ENCODE measurements around the gene DPY19L1. TPM values are rescaled to one million over a fixed set of nuclear protein-coding genes. Genes with fewer than 3 reads are reported as not detected.
"Not testable (repeated sequence)": the region's sequence is repeated elsewhere in the genome, so short reads cannot be mapped to it uniquely, and the experiment has no call there.

Gene DPY19L1
- total RNA-seq, 1 experiment from 2014 or later = 14.3 TPM

GRCh38 chr7:35047263-35047911 is 10.1 kb upstream of the DPY19L1 start:
- H2AK5ac ChIP-seq (ENCODE audit: insufficient read length, low read length); H4K20me1 ChIP-seq (ENCODE audit: control insufficient read depth, insufficient read depth, insufficient read length); H3K36me3 Mint-ChIP-seq (ENCODE audit: insufficient read depth in 1 of 3, low read depth in 3 of 3); H4K5ac ChIP-seq (ENCODE audit: insufficient read length, low read depth, low read length); H3K9me3 Mint-ChIP-seq; H2BK120ac ChIP-seq (ENCODE audit: low read depth, low read length, poor library complexity, severe bottlenecking); H3K23me2 ChIP-seq (ENCODE audit: insufficient read length, low read depth, low read length, poor library complexity, severe bottlenecking); H2BK15ac ChIP-seq (ENCODE audit: low read depth, low read length); DNase-seq; H3K4me2 ChIP-seq (ENCODE audit: insufficient read depth, insufficient read length, low read length); H3K79me2 ChIP-seq (ENCODE audit: insufficient read depth, low read length); H3K27ac Mint-ChIP-seq; H4K91ac ChIP-seq (ENCODE audit: insufficient read length, low read depth, low read length); H3K4me3 Mint-ChIP-seq; H2BK5ac ChIP-seq (ENCODE audit: insufficient read length, low read length); H3K4me1 ChIP-seq (ENCODE audit: insufficient read depth, low read length); H3T11ph ChIP-seq (ENCODE audit: low read length); H2BK12ac ChIP-seq (ENCODE audit: insufficient read length, low read depth, low read length); H3K4me1 Mint-ChIP-seq; H3K4ac ChIP-seq (ENCODE audit: low read depth, low read length); H3K27me3 ChIP-seq (ENCODE audit: insufficient read depth, low read length); H3K56ac ChIP-seq (ENCODE audit: insufficient read length, low read depth, low read length); H3K18ac ChIP-seq (ENCODE audit: insufficient read length, low read depth, low read length); H2AFZ ChIP-seq (ENCODE audit: low read length); H3K27ac ChIP-seq (ENCODE audit: insufficient read length, low read depth, low read length); H3K14ac ChIP-seq (ENCODE audit: insufficient read depth, low read length); H3K79me1 ChIP-seq (ENCODE audit: insufficient read depth, low read depth, low read length, poor library complexity, severe bottlenecking); H3K23ac ChIP-seq (ENCODE audit: insufficient read length, low read depth, low read length); H3K9ac ChIP-seq (ENCODE audit: extremely low read depth, insufficient read length, low read length); H4K8ac ChIP-seq (replicated peaks; ENCODE audit: insufficient read length, low read depth, low read length); H2BK20ac ChIP-seq (ENCODE audit: low read depth, low read length, poor library complexity, severe bottlenecking); H3K9me3 ChIP-seq (ENCODE audit: control insufficient read depth, low read depth, low read length): not testable (repeated sequence)
- WGBS (ENCODE audit: extremely low coverage, insufficient read length, low lambda C conversion rate) = 100% methylated on average over 2 of the region's 3 CpGs
- peaks cover 15% of the 10 kb centered on the region for H3K27me3 Mint-ChIP-seq (ENCODE audit: low read depth)

- H4K91ac ChIP-seq (ENCODE audit: insufficient read length, low read depth, low read length); H3K79me2 ChIP-seq (ENCODE audit: insufficient read depth, low read length); H3K4me1 Mint-ChIP-seq; H3K56ac ChIP-seq (ENCODE audit: insufficient read length, low read depth, low read length); DNase-seq; H3K4ac ChIP-seq (ENCODE audit: low read depth, low read length); H2AK5ac ChIP-seq (ENCODE audit: insufficient read length, low read length); H4K20me1 ChIP-seq (ENCODE audit: control insufficient read depth, insufficient read depth, insufficient read length); H2BK20ac ChIP-seq (ENCODE audit: low read depth, low read length, poor library complexity, severe bottlenecking); H4K5ac ChIP-seq (ENCODE audit: insufficient read length, low read depth, low read length); H3K18ac ChIP-seq (ENCODE audit: insufficient read length, low read depth, low read length); H3K14ac ChIP-seq (ENCODE audit: insufficient read depth, low read length); H3K27ac ChIP-seq (ENCODE audit: insufficient read length, low read depth, low read length); H3T11ph ChIP-seq (ENCODE audit: low read length); H2BK15ac ChIP-seq (ENCODE audit: low read depth, low read length); H3K27me3 ChIP-seq (ENCODE audit: insufficient read depth, low read length); H3K36me3 Mint-ChIP-seq (ENCODE audit: insufficient read depth in 1 of 3, low read depth in 3 of 3); H3K79me1 ChIP-seq (ENCODE audit: insufficient read depth, low read depth, low read length, poor library complexity, severe bottlenecking); H2BK120ac ChIP-seq (ENCODE audit: low read depth, low read length, poor library complexity, severe bottlenecking); H3K4me2 ChIP-seq (ENCODE audit: insufficient read depth, insufficient read length, low read length); H3K9me3 Mint-ChIP-seq; H2AFZ ChIP-seq (ENCODE audit: low read length); H3K4me1 ChIP-seq (ENCODE audit: insufficient read depth, low read length); H3K27ac Mint-ChIP-seq; H4K8ac ChIP-seq (replicated peaks; ENCODE audit: insufficient read length, low read depth, low read length); H3K9ac ChIP-seq (ENCODE audit: extremely low read depth, insufficient read length, low read length); H2BK12ac ChIP-seq (ENCODE audit: insufficient read length, low read depth, low read length); H3K9me3 ChIP-seq (ENCODE audit: control insufficient read depth, low read depth, low read length); H3K23ac ChIP-seq (ENCODE audit: insufficient read length, low read depth, low read length); H2BK5ac ChIP-seq (ENCODE audit: insufficient read length, low read length); H3K23me2 ChIP-seq (ENCODE audit: insufficient read length, low read depth, low read length, poor library complexity, severe bottlenecking); H3K4me3 Mint-ChIP-seq: not testable (repeated sequence)
- WGBS (ENCODE audit: extremely low coverage, insufficient read length, low lambda C conversion rate) = no CpG with 5 or more reads among the region's 2 CpGs
- H3K27me3 Mint-ChIP-seq (ENCODE audit: low read depth) = peaks cover 16% of the 10 kb centered on the region
These were observed 6.0 kb upstream of the DPY19L1 start for GRCh38 chr7:35043301-35043700.

Data from H9 (cell line).